HG03558 (cell line): ENCODE measurements around the gene QARS1.

Experiments
- ATAC-seq: cut with Tn5 transposase; IDR thresholded peaks from one replicate; pipeline ENCODE4 v1.9.1; 2021; ENCODE audit warnings: moderate number of reproducible peaks; ENCODE audit not compliant: unreplicated experiment; ENCODE audit errors: extremely low read depth

QARS1 gene

GRCh38 chr3:49121132-49121736 is 16.7 kb upstream of the QARS1 start:
- ATAC-seq = no peak

- ATAC-seq = peak; percentile 85
Observed at GRCh38 chr3:49120438-49121131, 16.0 kb upstream of the QARS1 start, which contains the start of gene USP19. Gene USP19, minus strand, starts transcription at chr3:49120823. Its CDS starts 1,678 bp downstream, at chr3:49119145.

DNA sequence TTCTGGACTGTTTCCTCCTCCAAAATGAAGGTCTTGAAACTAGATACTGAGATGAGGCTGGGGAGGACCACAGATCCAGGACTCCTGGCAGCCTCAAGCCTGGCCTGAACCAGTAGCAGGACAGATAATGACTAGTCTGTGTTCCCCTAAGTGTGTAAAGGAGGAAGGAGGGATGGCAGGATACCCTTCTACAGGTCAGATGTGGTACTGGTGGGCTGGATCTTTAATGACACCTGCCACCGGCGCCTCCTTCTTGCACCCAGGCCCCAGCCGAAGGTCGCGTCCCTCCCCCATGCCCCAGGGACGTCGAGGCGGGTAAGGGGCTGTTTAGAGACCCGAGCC is 15.5 kb upstream of the QARS1 start:
- no peak for ATAC-seq

DNA sequence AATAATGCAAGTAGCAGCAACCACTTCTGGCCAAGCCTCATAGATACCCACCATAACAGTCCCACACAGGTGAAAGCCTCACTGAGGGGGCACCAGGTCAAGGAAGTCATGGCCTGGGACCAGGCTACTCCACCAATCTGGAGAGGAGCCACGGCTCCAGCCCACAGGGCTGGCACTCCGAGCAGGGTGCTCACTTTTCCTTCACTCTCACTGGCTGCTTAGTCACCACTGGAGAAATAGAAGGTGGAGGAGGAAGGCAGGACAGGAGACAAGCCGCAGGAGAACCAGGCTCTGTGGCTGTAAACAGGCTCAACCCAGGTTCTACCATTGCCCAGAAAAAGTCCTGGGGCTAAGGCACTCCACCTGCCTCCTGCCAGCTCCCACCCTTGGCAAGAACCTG is 14.9 kb upstream of the QARS1 start:
- no peak for ATAC-seq

GRCh38 chr3:49119036-49119435 is 14.5 kb upstream of the QARS1 start:
- ATAC-seq = no peak

GRCh38 chr3:49112262-49112661 is 7.7 kb upstream of the QARS1 start:
- ATAC-seq = no peak

- ATAC-seq = no peak
Observed at GRCh38 chr3:49111347-49111746, 6.8 kb upstream of the QARS1 start.

DNA sequence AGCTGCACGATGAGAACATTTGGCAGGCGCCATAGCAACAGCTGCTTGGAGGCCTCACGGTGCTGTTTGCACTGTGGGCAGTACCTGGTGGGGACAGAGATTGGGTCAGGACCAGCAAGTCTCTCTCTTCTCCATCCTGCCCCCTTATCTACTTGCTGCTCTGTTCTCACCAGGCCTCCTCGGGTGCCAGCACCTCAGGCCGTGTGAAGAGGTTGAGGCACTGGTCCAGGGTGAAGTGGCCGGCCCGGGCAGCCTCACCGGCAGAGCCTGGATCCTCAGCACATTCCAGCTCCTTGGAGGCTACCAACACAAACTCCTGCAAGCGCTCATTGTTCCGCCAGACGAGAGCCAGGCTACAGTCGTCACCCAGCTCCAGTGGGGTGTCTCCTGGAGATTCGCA is 6.2 kb upstream of the QARS1 start:
- no peak for ATAC-seq

DNA sequence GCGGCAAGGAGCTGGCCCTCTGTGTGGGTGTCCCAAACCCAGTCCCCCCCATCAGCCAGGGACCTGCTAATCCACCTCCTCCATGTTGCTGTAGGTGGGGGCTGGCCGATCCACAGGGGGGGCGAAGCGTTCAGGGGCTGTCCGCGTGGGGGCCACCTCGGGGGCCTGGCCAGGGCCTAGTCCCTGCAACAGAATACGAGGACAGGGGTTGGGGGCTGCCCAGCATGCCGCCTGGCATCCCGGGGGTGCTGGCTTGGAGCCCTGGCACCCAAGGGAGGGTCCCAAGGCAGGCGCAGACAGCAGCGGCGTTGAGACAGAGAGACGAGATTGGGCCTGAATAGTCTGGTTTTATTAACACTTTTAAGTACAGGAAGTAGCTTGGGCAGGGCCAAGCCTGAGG is 3.8 kb upstream of the QARS1 start:
- no peak for ATAC-seq

- ATAC-seq = no peak
Observed at GRCh38 chr3:49104052-49104426, 518 bp downstream of the QARS1 start.

DNA sequence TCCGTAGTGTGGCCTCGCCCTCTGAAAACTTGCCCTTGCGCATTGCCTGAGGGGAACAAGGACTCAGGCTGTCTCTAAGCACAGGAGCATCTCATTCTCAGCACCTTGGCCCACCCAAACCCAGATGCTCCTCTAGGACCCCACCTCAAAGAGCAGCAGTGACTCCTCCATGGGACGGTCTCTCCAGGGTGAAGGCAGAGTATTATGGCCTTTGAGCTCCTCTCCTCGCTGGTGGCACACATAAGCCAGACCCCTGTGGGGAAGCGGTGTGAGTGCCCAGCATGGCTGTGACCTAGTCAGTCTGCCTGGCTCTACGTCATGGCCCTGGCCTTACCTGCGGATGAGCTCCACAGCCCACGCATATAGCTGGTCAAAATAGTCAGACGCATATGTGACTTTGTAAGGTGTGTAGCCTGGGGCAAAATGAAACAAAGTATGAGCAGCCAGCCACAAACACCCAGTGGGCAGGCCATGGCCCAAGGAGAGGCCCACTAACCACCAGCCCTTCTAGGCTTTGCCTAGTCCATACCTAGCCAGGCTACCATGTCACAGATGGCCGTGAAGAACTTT is 4.4 kb downstream of the QARS1 start:
- ATAC-seq = no peak

- ATAC-seq = no peak
Observed at GRCh38 chr3:49098910-49099630, 5.5 kb downstream of the QARS1 start.

- ATAC-seq = no peak
Observed at GRCh38 chr3:49098429-49098828, 6.1 kb downstream of the QARS1 start.

DNA sequence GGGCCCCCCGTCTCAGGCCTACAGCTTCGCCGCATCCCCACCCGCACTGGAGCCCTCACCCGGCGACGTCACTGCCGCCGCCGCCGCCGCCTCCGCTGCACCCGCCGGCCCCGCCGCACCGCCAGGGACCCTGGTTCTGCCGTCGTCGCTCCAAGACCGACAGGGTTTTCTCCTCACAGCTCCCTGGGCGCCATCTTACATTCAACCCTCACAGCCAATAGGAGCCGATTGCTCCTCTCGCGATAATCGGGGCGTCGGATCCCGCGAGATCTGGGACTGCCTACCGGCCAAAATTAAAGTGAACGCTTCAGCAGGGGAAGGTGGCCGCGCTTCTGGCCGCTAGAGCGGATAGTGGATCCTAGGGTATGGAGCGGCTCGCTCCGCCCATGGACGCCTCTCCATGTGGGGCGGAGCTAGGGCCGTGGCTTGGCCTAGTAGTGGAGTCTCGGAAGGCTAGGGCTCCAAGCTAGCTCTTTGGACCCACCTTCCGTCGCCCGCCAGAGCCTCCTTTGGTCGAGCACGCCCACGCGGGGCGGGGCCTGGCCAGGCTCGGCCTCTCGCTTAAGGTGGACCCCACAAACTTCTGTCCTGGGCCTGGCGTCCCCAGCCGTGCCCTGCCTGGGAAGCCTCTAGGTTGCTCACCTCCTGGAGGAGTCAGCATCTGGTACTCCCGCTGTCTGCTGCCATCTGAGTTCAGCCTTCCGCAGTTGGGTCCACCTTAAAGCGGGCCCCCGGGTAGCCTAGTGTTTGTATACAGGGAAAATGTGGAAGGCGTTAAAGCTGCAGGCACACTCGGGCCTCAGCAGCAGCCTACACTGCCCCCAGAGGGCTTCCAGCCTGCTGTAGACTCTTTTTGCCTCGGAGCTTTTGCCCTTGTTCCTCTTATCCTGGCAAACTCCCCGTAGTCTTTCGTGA is 10.4 kb downstream of the QARS1 start, which contains the start of gene QRICH1:
QRICH1 (minus strand) TSS at position 219 of the 915 bp plus-strand sequence. CDS start 17,054 bp downstream, outside the sequence.
- peak; percentile 49 for ATAC-seq

- ATAC-seq = peak; percentile 7
Observed at GRCh38 chr3:49092938-49093852, 11.4 kb downstream of the QARS1 start.

- no peak for ATAC-seq
Observed at GRCh38 chr3:49081429-49081828, 23.1 kb downstream of the QARS1 start.

DNA sequence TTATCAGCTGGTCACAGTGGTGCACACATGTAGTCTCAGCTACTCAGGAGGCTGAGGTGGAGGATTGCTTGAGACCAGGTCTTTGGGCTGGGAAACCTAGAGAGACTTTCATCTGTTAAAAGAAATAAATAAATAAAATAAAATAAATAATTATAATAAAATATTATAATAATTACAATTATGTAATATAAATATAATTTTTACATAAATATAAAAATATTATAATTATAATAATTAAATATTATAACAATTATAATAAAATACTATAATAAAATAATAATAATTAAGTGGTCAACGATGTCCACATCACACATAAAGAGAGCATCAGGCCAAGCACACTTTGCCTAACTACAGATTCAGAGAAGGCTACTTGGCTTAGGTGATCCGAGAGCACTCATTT is 25.3 kb downstream of the QARS1 start:
- ATAC-seq = no peak

DNA sequence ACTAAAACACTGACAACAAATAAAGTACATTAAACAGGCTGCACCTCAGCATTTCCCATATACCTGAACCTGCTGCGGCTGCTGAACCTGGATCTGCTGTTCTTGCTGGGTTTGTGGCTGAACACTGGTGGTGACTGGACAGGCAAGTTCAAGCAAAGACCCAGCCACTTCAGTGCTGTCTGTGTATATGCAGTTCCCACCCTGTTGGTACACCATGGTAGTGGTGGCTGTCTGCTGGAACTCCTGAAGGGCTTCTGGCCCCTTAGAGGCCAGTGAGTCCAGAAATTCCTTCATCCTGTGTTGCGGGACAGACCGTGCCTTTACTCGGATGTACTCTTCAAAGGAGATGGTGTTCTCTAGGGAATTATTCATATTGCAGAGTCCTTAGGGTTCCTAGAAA is 27.9 kb downstream of the QARS1 start:
- no peak for ATAC-seq

- no peak for ATAC-seq
Observed at GRCh38 chr3:49076116-49076515, 28.4 kb downstream of the QARS1 start.
